Mesothelial cell of epicardium (in vitro differentiated cells): ENCODE data around the gene BMP6. TPM values are rescaled to one million over a fixed set of nuclear protein-coding genes. Genes with fewer than 3 reads are reported as not detected.

Experiments used
- DNase-seq, 2 experiments: peaks; one replicate each; pipeline ENCODE4 v3.0.0; 2021; ENCODE audit warnings: low spot score in 2 of 2; ENCODE audit not compliant: unreplicated experiment in 2 of 2
- H3K27ac Mint-ChIP-seq: 2 replicates; pipeline ENCODE4 v1.8.0; 2021; ENCODE audit warnings: mixed read lengths
- H3K27me3 Mint-ChIP-seq: 2 replicates; pipeline ENCODE4 v1.8.0; 2021; ENCODE audit warnings: low read depth, mixed read lengths
- H3K36me3 Mint-ChIP-seq: 2 replicates; pipeline ENCODE4 v1.8.0; 2021; ENCODE audit warnings: mixed read lengths
- H3K4me1 Mint-ChIP-seq: 2 replicates; pipeline ENCODE4 v1.8.0; 2021; ENCODE audit warnings: mixed read lengths
- H3K4me3 Mint-ChIP-seq: 2 replicates; pipeline ENCODE4 v1.8.0; 2021; ENCODE audit warnings: mild to moderate bottlenecking, moderate library complexity, mixed read lengths
- H3K9me3 Mint-ChIP-seq: 2 replicates; pipeline ENCODE4 v1.8.0; 2021; ENCODE audit warnings: mixed read lengths
- CTCF ChIP-seq: fragments of 200-600 bp; sonication (generic); IDR thresholded peaks from one replicate; pipeline ENCODE4 v1.5.0; 2021; ENCODE audit warnings: antibody characterized with exemption; ENCODE audit not compliant: unreplicated experiment
- total RNA-seq: library from RNA; stranded (reverse); gene quantifications from 3 replicates; pipeline ENCODE4 v1.2.1, GENCODE V29; 2021

The BMP6 gene
- total RNA-seq, 1 donor from 2014 or later, result 3.6 TPM

- Mint-ChIP-seq H3K4me3 (peak overlapping the region; percentile 28), H3K36me3 (no peaks in the 10 kb centered on the region), H3K4me1 (peaks cover 8% of the 10 kb centered on the region), H3K27ac (peak overlapping the region; percentile 24), H3K9me3 (peaks cover 3% of the 10 kb centered on the region), H3K27me3 (no peaks in the 10 kb centered on the region)
- DNase-seq, result no peak
- no peak for TF ChIP-seq CTCF
Measured at GRCh38 chr6:7692453-7692784, 33.5 kb upstream of the BMP6 start.

GRCh38 chr6:7693827-7694226 is 32.1 kb upstream of the BMP6 start:
- DNase-seq, result no peak
- no peak for TF ChIP-seq CTCF
- Mint-ChIP-seq H3K27ac (no peak overlapping the region), H3K27me3 (no peaks in the 10 kb centered on the region), H3K4me1 (peaks cover 14% of the 10 kb centered on the region), H3K9me3 (no peaks in the 10 kb centered on the region), H3K4me3 (no peak overlapping the region), H3K36me3 (no peaks in the 10 kb centered on the region)

GRCh38 chr6:7696061-7696460 is 29.8 kb upstream of the BMP6 start:
- Mint-ChIP-seq H3K27me3 (no peaks in the 10 kb centered on the region), H3K36me3 (no peaks in the 10 kb centered on the region), H3K4me3 (no peak overlapping the region), H3K4me1 (peaks cover 14% of the 10 kb centered on the region), H3K9me3 (peaks cover 4% of the 10 kb centered on the region), H3K27ac (no peak overlapping the region)
- no peak for DNase-seq
- TF ChIP-seq CTCF, result no peak

- Mint-ChIP-seq H3K4me1 (peaks cover 7% of the 10 kb centered on the region), H3K36me3 (no peaks in the 10 kb centered on the region), H3K27me3 (no peaks in the 10 kb centered on the region), H3K9me3 (peaks cover 4% of the 10 kb centered on the region), H3K4me3 (no peak overlapping the region), H3K27ac (peak overlapping the region; percentile 54)
- no peak for TF ChIP-seq CTCF
- DNase-seq, result no peak
Measured at GRCh38 chr6:7697432-7697819, 28.5 kb upstream of the BMP6 start.

GRCh38 chr6:7697820-7698623 is 27.9 kb upstream of the BMP6 start:
- no peaks in the 10 kb centered on the region for H3K27me3 Mint-ChIP-seq
- no peak for DNase-seq
- H3K9me3 Mint-ChIP-seq, result peaks cover 4% of the 10 kb centered on the region
- H3K27ac Mint-ChIP-seq, result peak overlapping the region; percentile 54
- no peaks in the 10 kb centered on the region for H3K36me3 Mint-ChIP-seq
- H3K4me1 Mint-ChIP-seq, result peaks cover 6% of the 10 kb centered on the region
- no peak for TF ChIP-seq CTCF
- no peak overlapping the region for H3K4me3 Mint-ChIP-seq
